HepG2 (cell line): ENCODE results near the gene AP3M1. TPM values are rescaled to one million over a fixed set of nuclear protein-coding genes. Genes with fewer than 3 reads are reported as not detected.

Experiments used
- CREBL2 ChIP-seq: sonication (generic); formaldehyde crosslinking; IDR thresholded peaks from 2 replicates; pipeline ENCODE4 v1.8.1; 2023; ENCODE audit warnings: missing genetic modification reagents, mild to moderate bottlenecking, borderline replicate concordance
- EZH2 ChIP-seq: conservative IDR thresholded peaks from 2 replicates; pipeline ENCODE4 v1.6.1; 2012; ENCODE audit warnings: mild to moderate bottlenecking, low read depth, low read length, moderate library complexity
- KLF15 ChIP-seq: sonication (generic); formaldehyde crosslinking; IDR thresholded peaks from 2 replicates; pipeline ENCODE4 v1.8.1; 2023; ENCODE audit warnings: borderline replicate concordance, mild to moderate bottlenecking, inconsistent platforms, missing genetic modification reagents, mixed read lengths
- PAXIP1 ChIP-seq: sonication (generic); formaldehyde crosslinking; conservative IDR thresholded peaks from 2 replicates; pipeline ENCODE4 v1.4.0; 2020; ENCODE audit warnings: mild to moderate bottlenecking, missing genetic modification reagents, moderate library complexity
- TAF1 ChIP-seq: sonication (generic); formaldehyde crosslinking; IDR thresholded peaks from 2 replicates; pipeline ENCODE4 v1.4.0; 2020; ENCODE audit warnings: missing genetic modification reagents
- TFDP2 ChIP-seq: sonication (generic); formaldehyde crosslinking; IDR thresholded peaks from 2 replicates; pipeline ENCODE4 v1.4.0; 2020; ENCODE audit warnings: missing genetic modification reagents
- ZBTB8A ChIP-seq: sonication (generic); formaldehyde crosslinking; IDR thresholded peaks from 2 replicates; pipeline ENCODE4 v1.4.0; 2020; ENCODE audit warnings: mild to moderate bottlenecking, low read depth, missing genetic modification reagents, borderline replicate concordance
- ZFP36 ChIP-seq: fragments of 150-350 bp; IDR thresholded peaks from 2 replicates; pipeline ENCODE4 v1.6.1; 2018; ENCODE audit warnings: borderline replicate concordance, low read length, low read depth; ENCODE audit not compliant: partially characterized antibody
- ZNF17 ChIP-seq: sonication (generic); formaldehyde crosslinking; IDR thresholded peaks from 2 replicates; pipeline ENCODE4 v1.5.0; 2020; ENCODE audit warnings: mild to moderate bottlenecking, missing genetic modification reagents
- ZNF280B ChIP-seq: sonication (generic); formaldehyde crosslinking; IDR thresholded peaks from 2 replicates; pipeline ENCODE4 v1.5.0; 2020; ENCODE audit warnings: missing genetic modification reagents, mild to moderate bottlenecking, borderline replicate concordance
- ZNF331 ChIP-seq: sonication (generic); formaldehyde crosslinking; IDR thresholded peaks from 2 replicates; pipeline ENCODE4 v1.4.0; 2020; ENCODE audit warnings: missing genetic modification reagents
- ZNF512B ChIP-seq: sonication (generic); formaldehyde crosslinking; IDR thresholded peaks from 2 replicates; pipeline ENCODE4 v1.5.1; 2020; ENCODE audit warnings: missing genetic modification reagents, mild to moderate bottlenecking, borderline replicate concordance
- ZNF550 ChIP-seq: sonication (generic); formaldehyde crosslinking; IDR thresholded peaks from 2 replicates; pipeline ENCODE4 v1.4.0; 2020; ENCODE audit warnings: mild to moderate bottlenecking, missing genetic modification reagents, borderline replicate concordance
- ZNF589 ChIP-seq: sonication (generic); formaldehyde crosslinking; conservative IDR thresholded peaks from 2 replicates; pipeline ENCODE4 v1.8.0; 2022; ENCODE audit warnings: mild to moderate bottlenecking, moderate library complexity, missing genetic modification reagents
- polyA plus RNA-seq, 8 experiments: library from polyadenylated mRNA; depleted of rRNA in 3 of 8; stranded (reverse) in 7 of 8; unstranded in 1 of 8; fragments of >200 nt; fragmentation: Illumina TruSeq in 4 of 8; extraction: Trizol in 4 of 8; gene quantifications; 2 replicates each; pipeline versions ENCODE4 v1.2.1 to v1.2.3, GENCODE V29; 2011 to 2016; ENCODE audit warnings: low read depth in 4 of 8, missing spikeins in 1 of 8, mixed read lengths in 1 of 8; ENCODE audit not compliant: insufficient read depth in 1 of 8
- total RNA-seq, 5 experiments: library from RNA; depleted of rRNA; stranded (reverse); fragments of >200 nt; fragmentation: Illumina TruSeq; extraction: Trizol; gene quantifications; 2 replicates each; pipeline ENCODE4 v1.2.3, GENCODE V29; 2016; ENCODE audit warnings: low read depth in 1 of 5

Gene AP3M1
- total and polyA plus RNA-seq, 2 of the 13 experiments (the other 11 are each of a cell fraction or from before 2014, with no cell fraction given), result 29.0 to 31.6 TPM

GRCh38 chr10:74150990-74151878 lies 606 bp upstream of the AP3M1 start, which contains the start of gene ADK (continued):
- TF ChIP-seq ZFP36 (no peak), ZNF512B (no peak), TFDP2 (CRISPR knock-in tag) (peak; percentile 65), ZNF550 (no peak), CREBL2 (0 out of 2 replicates have a peak, but pooled peaks have one; percentile 47), KLF15 (CRISPR knock-in tag) (0 out of 2 replicates have a peak, but pooled peaks have one; percentile 46), ZNF589 (CRISPR knock-in tag) (no peak), ZNF331 (CRISPR knock-in tag) (peak; percentile 51; the same call in 1 of the 2 replicates), ZNF17 (CRISPR knock-in tag) (no peak), EZH2 (no peak), TAF1 (CRISPR knock-in tag) (peak; percentile 85), ZNF280B (CRISPR knock-in tag) (peak; percentile 89; the same call in 1 of the 2 replicates), ZBTB8A (no peak), PAXIP1 (no peak)
